CD4-positive, alpha-beta T cell treated with Interleukin-21 for 1 hour (primary cell): ENCODE data around the gene GRHL3.
A peak's percentile ranks its signal among the peaks of the same experiment; 100 is the strongest.

Experiments
- DNase-seq: peaks from one replicate; pipeline ENCODE4 v3.0.0-alpha.2; 2020

GRHL3 gene

DNA sequence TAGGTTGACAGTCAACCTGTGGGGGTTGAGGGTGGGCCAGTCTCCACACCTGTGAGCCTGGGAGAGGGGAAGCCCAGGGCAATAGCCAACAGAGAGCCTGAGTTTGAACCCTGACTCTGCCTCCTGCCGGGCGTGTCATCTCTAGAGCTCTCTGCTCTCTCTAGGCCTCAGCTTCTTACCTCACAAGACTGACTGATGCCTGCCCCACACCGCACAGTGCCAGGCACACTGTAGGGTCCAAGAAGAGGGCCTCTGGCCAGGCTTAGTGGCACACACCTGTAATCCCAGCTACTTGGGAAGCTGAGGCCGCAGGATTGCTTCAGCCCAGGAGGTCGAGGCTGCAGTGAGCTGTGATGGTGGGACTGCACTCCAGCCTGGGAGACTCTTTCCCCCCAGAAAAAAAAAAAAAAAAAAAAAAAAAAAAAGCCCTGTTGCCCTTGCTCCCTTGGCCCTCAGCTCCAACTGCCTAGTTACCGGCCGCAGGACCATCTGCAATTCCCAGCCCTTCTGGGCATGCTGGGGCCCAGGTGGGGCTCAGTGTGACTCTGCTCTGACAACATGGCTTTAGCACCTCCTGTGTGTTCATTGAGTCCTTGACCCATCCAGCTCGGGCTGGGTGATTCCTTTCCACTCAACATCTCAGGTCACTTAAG is 25.1 kb downstream of the GRHL3 start:
- no peak for DNase-seq

DNA sequence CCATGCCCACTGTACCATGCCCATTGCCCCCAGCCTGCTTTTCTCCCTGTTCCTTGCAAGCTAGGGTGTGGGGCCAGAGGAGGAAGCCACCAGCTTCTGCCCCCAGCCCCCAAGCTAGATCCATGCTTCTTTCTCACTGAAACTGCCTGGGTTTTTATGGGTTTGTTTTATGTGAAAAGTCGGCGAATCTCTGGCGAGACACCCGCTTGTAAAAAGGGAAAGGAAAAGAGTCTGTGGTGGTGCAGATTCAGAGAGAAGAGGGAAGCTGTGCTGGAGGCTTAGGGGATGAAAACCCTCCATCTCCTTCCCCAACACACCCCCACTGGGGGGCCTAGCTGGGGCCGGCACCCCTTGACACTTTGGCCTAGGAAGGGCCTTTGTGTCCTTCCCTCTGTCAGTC is 26.2 kb downstream of the GRHL3 start:
- no peak for DNase-seq

DNA sequence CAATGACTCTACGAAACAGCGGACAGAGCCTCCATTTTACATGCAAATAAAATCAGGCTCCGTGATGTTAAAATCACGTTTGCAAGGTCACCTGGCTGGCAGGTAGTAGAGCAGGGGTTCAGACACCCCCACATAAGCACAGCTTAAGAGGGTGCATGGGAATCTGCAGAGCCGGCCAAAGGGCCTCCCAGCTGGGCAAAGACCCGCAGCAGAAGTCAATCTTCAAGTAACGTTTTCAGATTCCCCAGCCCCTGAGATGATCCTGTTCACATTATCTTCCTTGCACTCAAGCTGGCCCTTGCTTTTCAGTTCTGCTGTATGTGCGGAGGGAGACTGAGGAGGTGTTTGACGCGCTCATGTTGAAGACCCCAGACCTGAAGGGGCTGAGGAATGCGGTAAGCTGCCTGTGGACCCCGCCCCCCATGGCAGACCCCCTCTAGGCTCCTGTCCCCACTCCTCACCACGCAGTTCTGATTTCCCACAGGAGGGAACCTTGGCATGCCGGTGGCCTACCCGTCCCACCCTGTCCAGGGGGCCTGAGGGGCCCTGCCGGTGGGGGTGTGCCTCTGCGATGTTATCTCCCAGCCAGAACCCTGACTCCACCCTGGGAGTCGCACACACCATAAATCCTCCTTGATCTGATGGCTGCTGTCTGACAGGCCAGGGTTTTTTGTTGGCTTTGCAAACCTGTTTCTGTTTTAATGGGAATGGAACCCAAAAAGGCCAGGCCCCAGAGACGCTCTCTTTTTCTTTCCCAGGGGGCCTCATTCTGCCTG is 28.2 kb downstream of the GRHL3 start:
- DNase-seq, result no peak

DNA sequence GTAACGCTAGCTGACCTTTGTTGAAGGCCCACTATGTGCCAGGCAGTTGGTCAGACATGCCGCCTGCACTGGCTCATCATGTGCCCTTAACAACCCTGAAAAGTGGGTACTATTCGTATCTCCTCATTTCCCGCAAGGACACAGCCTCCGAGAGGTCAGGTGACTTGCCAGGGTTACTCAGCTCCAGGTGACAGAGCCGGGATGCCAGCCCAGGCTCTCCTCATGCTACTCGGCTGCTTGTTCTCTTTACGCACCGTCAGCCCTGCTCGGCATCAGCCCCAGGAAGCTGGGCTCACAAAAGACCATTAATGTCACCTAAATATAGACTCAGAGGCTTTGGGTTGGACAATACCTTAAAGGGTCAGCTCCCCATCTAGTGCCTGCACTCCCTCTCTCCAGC is 29.0 kb downstream of the GRHL3 start:
- DNase-seq, result no peak

DNA sequence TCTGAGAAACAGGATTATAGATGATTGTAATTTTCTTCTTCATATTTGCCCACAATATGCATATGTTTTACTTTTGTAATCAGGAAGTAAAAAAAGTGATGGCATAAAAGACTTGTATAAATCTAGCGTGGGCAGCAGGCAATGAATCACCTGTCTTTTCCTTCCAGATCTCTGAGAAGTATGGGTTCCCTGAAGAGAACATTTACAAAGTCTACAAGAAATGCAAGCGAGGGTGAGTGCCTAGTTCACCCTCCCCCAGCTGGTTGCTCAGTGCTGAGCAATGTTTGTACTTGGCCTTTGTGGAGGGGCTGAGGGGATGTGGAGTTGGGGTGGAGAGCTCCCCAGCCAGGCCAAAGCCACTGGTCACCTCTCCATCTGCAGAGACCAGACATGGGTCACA is 30.7 kb downstream of the GRHL3 start:
- no peak for DNase-seq

DNA sequence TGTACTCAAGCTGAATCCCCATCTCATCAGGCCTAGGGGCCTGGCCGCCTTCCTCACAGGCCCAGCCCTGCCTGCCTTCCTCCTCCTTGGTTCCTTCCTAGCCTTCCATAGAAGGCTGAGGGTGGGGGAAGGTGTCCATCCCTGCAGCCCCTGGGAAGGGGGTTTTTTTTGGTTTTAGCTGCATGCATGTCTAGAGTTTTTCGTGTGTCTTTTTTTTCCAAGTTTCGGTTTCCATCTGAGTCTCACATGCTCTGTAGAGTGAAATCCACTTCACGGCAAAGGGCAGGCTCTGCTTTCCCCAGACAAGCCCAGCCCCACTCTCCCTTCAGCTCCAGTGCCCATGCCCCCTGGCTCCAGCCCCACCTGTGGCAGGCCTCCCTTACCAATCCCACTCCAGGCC is 32.1 kb downstream of the GRHL3 start:
- DNase-seq, result no peak

DNA sequence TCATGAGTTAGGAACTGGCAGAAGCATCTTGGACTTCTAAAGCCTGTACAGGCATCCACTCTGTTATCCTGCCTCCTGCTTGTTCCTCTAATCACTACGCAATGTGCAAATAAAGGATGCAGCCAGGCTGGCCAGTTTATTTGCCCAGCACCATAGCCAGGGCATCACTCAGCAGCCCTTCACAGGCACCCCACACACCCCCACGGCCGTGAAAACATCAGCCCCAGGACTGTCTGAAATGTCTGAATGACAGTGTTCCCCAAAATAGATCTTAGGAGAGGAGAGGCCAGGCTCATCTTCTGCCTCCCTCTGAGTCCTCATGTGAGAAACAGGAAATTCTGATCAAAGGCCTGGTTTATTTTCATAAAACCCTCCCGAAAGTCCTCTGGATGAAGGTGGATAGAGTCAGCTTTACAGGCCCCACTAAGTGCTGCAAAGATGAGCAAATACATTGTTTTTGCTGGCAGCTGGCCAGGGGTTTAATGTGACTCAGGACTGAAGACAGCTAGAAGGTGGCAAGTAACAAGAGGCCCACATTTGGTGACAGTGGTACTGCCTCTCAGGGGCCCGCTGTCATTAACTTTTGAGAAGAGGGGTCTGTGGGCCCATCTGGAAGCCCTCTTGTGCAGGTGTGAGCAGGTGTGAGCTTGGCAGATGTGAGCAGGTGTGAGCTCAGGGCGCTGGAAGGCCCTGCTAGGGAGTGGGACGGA is 32.9 kb downstream of the GRHL3 start:
- DNase-seq, result no peak

DNA sequence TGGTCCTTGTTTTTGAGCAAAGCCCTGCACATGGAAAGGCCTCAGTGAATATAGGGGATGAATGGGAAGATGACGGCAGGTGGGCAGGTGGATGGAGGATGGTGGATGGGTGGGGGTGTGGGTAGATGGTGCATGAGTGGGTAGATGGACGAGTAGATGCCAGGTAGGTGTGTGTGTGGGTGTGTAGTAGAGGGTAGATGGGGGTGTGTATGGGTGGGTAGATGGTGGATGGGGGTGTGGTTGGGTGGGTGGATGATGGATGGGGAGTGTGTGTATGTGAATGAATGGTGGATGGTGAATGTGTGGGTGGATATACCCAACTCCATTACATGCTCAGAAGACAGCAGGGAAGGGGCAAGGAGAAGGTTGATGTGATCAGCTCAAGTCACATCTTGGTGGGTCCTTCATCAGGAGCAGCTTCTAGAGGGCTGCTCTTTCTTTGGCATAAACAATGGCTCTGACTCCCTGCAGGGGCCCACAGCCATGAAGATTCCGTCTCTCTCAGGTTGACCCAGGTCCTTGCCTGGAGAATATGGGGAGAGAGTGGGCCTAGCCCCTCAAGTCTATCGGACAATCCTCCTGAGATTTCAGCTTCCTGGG is 34.2 kb downstream of the GRHL3 start:
- DNase-seq, result no peak

DNA sequence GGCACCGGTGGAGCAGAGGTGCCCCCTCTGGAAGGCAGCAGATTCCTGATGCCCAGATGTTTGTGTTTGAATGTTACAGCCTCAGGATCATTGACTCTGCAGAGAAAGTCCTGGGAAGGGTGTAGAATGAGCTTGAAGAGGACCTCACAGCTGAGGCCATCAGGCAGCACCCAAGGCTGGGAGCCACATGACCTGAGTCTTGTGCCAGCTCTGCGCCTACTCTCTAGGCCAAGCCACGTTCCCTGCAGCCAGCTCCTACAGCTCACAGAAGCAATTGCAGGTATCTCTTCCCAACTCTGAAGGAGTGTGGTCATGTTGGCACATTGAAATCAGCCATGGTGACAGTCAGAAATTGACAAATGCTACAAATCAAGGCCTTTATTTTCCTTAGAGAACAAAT is 36.3 kb downstream of the GRHL3 start:
- no peak for DNase-seq

DNA sequence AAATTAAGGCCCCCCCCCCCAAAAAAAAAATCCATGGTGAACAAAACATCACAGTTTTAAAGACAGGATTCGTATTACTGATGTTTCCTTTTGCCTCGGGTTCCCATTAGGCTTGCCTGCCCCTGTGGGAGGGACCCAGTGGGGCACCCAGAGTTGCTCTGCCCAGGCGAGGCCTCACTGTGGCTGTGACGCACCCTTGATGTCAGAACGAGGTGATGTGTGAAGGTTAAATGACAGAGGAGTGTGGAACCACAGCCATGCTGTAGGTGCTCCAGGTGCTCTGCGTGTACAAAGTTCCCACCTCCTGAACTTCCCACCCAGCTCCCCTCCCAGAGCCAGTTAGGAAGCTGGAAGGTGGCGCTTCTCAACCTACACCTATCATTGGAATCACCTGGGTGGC is 37.9 kb downstream of the GRHL3 start:
- DNase-seq, result no peak

DNA sequence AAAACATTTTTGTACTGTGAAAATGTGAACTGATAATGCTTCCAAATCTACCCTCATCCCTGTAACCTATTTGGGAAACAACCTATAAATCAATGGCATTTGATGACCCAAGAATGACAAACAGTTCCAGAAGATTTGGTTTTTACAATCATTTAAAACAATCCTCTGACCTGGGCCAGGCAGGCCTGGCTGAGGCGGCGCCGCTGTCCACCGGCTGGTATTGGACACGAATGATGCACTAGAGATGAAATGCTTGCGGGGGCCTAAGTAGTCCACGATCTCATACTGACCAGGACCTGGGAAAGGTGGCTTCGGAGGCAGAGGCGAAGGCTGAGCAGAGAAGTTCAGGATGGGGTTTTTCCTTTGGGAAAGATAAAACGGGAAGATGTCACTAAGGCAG is 41.5 kb downstream of the GRHL3 start:
- DNase-seq, result no peak

DNA sequence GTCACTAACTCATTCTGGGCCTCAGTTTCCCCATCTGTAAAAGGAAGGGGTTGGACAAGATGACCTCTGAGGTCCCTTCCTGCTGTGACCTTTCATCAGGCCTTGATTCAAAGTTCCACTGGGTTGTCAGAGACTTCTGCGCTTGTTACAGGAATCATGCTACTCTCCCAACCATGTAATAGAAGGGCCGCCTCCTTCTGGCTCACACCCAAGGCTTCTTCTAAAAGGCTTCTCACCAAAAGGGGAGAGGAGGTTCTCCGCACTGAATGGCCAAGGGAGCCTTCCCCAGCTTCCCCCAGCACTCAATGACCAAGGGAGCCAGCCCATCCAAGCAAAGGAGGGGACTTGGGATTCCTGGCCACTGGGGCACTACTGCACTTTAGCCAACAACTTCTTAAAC is 42.7 kb downstream of the GRHL3 start:
- no peak for DNase-seq

DNA sequence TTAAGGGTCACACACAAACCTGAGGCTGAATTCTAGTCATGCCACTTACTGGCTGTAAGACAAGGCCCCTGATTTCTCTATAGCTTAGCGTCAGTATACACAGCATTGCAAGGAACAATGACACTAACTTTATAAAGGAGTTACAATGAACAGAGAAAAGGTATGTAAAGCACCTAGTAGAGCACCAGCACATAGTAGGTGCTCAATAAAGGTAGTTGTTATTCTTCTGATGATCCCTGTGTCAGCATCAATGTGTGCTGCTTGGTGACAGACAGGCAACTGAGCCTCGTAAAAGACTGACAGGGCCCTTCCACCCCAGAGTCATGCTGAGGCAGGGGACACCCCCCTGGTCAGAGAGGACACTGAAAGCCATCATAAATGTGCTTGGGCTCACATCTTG is 43.2 kb downstream of the GRHL3 start:
- no peak for DNase-seq

DNA sequence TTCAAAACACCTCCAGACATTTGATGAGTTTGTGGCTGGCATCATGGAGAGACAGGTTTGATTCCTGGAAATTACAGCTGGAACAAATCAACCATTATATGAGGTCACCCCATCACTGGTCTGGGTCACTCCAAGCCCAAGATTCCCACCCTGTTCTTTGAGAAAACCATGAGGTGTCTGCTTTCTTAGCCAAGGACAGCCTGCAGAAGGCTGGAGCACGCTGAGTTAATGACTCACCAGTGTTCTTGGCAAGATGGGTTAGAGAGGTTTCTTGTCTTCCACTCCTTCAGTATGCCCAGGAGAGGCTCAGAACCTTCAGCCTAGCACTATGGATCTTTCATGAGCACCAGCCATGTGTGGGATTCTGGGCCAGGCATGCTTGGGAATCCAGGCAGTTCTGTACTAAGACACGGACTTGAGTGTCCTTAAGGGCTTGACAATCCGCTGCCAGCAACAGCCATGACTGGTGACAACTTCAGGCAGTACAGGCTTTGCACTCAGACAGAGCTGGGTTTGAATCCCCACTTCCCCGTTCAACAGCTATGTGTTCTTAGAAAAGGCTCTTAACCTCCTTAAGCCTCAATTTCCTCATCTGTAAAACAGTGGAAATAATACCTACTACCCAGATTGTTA is 43.9 kb downstream of the GRHL3 start:
- DNase-seq, result no peak

DNA sequence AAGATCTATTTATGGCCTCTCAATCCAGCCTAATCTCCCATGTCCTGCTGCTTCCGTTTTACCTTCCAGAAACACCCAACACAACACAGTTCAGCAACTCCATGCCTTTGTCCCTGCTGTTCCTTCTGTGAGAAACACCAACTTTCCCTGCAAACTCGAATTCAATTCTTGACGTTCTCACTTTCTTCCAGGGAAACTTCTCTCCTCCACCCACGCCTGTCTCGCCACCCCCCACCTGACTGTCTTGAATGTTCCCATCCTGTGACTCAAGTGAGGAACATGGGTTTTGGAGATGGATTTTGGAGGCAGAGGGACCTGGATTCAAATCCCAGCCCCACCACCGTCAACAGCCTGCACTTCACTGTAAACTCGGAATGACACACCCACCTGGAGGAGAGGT is 44.8 kb downstream of the GRHL3 start:
- no peak for DNase-seq

DNA sequence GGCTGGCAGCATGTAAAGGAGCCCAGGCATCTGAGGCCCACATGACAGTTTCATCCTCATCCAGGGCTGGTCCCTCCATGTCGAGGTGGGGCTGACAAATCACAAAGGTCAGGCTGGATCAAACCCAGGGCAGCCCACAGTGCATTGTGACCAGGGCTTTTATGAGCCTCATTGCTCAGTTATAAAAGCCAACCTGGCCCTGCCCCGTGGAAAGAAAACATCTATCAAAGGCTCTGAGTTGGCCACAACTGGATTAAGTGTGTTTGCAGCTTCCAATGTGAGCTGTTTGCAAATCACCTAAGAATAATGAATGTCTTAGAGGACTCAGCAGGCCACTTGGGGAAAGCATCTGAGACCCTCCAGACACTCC is 45.4 kb downstream of the GRHL3 start:
- no peak for DNase-seq

DNA sequence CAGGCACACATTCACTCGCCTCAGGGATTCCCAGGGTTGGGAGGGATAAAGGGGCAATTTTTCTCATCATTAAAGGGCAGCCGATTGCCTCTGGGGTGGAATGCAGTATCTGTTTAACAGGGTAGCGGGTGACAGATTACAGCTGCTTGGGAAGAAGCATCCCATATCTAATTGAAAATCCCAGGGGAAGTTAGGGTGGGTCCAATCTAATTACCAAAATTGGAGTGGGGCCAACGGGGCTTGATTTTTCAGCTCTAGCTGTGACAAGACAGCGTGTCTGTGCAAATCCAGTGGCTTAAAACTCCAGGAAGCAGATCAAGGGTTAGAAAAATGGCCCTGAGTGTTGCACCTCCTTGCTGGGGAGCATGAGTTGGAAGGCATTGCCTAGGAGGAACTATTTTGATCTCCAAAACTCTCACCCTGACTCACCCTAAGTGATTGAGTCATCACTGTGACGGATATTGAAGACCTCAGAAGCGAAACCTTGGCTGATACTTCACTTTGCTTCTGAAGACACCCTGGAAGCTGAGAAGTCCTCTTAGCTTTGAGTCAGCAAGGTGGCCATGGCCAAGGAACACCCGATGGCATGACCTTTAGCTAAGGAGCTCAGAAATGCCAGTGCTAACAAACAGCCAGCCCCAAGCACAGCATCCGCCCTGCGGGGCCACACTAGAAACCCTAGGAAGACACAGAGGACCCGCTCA is 46.0 kb downstream of the GRHL3 start:
- peak; percentile 4 for DNase-seq

DNA sequence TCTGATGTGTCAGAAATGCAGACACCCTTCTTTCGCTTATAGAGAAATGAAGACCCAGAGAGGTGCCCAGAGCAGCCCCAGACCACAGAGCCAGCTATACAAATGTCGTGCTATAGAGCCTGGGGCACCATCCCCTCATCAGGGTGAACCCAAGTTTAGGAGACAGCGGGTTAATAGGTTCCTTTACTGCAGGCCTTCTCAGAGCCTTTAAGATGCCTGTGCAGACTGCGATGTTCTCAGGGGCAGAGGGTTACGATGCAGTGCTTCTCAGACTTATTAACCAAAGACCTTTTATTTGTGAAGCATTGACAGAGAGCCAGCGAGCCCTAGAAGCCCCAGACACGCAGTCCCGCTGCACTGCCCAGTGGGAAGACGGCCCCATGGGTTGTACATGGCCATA is 47.5 kb downstream of the GRHL3 start:
- no peak for DNase-seq

DNA sequence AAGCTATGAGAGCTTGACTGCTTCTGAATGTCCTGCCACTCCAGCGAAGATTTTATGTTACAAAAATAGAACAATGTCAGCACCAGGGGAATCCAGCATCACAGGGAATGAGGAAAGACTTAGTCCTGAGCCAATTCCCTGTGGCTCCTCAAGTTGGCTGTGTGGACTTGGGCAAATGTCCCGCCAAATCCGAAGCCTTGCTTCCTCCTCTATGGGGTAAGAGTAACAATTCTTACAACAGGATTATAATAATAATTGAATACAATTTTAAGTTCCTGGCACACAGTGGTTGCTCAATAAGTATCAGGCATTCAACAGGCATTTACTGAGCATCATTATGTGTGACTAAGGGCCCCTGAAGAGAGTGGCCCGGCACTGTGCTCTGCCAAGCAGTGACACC is 50.0 kb downstream of the GRHL3 start:
- DNase-seq, result no peak

DNA sequence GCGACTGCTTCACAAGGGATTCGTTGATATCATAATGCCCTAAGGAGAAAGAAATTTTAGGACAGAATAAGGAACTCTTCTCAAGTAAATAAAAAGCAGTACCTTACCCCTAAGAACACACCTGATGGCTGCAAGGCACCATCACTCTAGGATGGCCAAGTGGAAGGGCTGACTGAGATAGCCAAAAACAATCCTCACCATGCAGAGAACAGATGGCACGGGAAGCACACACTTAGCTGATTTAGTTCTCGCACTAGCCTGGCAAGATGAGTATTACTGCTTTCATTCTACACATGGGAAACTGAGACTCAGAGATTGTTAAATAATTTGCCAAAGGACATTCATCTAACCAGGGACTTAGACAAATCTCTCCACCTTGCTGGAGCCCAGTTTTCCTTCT is 50.6 kb downstream of the GRHL3 start:
- DNase-seq, result no peak

DNA sequence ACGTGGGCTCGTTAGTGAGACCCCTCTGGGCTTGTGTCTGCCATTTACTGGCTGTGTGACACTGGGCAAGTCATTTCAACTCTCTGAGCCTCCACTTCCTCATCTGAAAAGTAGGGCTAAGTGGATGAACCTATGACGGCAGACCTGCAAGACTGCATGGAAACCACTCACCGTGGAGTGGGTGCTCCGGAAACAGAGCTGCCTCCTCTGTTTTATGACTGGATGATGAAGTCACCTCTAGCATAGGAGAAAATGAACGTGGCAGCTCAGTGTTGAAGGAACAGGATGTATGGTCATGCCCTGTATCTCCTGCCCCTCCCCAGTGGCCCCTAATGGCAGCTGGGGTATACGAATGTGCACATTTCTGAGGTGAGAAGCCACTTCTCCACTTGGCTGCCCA is 53.9 kb downstream of the GRHL3 start:
- DNase-seq, result no peak

DNA sequence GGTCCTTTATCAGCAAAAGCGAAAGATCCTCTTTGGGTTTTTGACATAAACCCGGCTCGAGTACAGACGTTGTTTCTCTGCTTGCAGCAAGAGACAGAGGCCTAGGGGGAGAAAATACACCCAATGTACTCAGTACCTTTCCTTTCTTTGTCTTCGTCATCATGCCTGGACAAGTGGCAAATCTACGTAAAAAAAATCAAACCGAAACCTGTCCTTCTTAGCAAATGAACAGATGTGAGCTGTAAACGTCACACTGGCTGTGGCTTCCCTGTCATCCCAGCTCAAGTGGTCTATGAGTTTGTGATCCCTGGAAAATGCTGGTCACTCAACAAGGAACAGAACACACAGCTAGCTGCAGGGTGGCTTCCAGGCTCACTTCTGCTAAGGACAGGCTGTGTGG is 54.6 kb downstream of the GRHL3 start:
- DNase-seq, result no peak
